Thyroid gland (tissue), 4 donors: ENCODE data around the gene SOCS4.

ENCODE experiments used
- POLR2A ChIP-seq, 2 donors: fragments of 450-650 bp; IDR thresholded peaks; one replicate each; pipeline ENCODE4 v1.6.1; 2017; ENCODE audit warnings: antibody characterized with exemption in 2 of 2, mild to moderate bottlenecking in 2 of 2, moderate library complexity in 1 of 2
- TF ChIP-seq, protein P1 (sequence below), 6 experiments: fragments of 200-600 bp in 3 of 6; fragments of 450-650 bp in 3 of 6; sonication (generic) in 3 of 6; IDR thresholded peaks; one replicate each; pipeline ENCODE4 v1.5.1; 2016 to 2019; ENCODE audit warnings: antibody characterized with exemption in 6 of 6, mild to moderate bottlenecking in 2 of 6, inconsistent platforms in 1 of 6, moderate library complexity in 1 of 6

DNA sequence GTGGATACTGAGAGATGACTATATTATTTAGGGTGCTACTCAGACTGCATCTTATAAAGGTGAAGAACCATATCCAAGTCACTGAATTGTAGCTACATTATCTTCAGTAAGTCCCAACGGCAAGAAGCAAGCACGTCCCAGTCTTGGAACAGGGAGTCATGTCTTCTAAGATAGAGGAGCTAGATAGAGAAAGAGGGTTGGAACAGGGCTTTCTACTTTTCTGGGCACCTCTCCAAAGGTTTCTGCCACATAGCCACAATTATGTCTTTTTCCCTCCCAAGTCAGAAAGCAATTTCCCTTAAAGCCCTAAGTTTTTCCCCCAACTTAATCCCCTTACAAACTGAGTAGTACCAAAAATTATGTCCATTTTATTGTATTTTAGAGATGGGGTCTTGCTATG is 46.8 kb downstream of the SOCS4 start:
- TF ChIP-seq, protein P1, sequence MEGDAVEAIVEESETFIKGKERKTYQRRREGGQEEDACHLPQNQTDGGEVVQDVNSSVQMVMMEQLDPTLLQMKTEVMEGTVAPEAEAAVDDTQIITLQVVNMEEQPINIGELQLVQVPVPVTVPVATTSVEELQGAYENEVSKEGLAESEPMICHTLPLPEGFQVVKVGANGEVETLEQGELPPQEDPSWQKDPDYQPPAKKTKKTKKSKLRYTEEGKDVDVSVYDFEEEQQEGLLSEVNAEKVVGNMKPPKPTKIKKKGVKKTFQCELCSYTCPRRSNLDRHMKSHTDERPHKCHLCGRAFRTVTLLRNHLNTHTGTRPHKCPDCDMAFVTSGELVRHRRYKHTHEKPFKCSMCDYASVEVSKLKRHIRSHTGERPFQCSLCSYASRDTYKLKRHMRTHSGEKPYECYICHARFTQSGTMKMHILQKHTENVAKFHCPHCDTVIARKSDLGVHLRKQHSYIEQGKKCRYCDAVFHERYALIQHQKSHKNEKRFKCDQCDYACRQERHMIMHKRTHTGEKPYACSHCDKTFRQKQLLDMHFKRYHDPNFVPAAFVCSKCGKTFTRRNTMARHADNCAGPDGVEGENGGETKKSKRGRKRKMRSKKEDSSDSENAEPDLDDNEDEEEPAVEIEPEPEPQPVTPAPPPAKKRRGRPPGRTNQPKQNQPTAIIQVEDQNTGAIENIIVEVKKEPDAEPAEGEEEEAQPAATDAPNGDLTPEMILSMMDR (IDR thresholded peaks at IDR 0.05) = no peak
- no peak for TF ChIP-seq POLR2A (IDR thresholded peaks at IDR 0.05)
